ENCODE results near the gene CACNA1C. TPM values are rescaled to one million over a fixed set of nuclear protein-coding genes. Genes with fewer than 3 reads are reported as not detected.
"Not testable (repeated sequence)": the region's sequence is repeated elsewhere in the genome, so short reads cannot be mapped to it uniquely, and the experiment has no call there.

Gene CACNA1C
- total RNA-seq, 4 donors from 2014 or later = 3.8 to 13.6 (median 5.7) TPM

- no peak for DNase-seq (ENCODE audit: low spot score)
- ATAC-seq (ENCODE audit: low FRiP score) = peak; percentile 51
- TF ChIP-seq CTCF (IDR thresholded peaks at IDR 0.05) = no peak
Measured at GRCh38 chr12:2099595-2099994, 46.8 kb downstream of the CACNA1C start.

GRCh38 chr12:2101359-2101758, 48.6 kb downstream of the CACNA1C start:
- ATAC-seq (ENCODE audit: low FRiP score) = no peak
- no peak for TF ChIP-seq CTCF (IDR thresholded peaks at IDR 0.05)
- DNase-seq (ENCODE audit: low spot score) = no peak

GRCh38 chr12:2101771-2102170, 49.0 kb downstream of the CACNA1C start:
- no peak for DNase-seq (ENCODE audit: low spot score)
- no peak for ATAC-seq (ENCODE audit: low FRiP score)
- no peak for TF ChIP-seq CTCF (IDR thresholded peaks at IDR 0.05)

GRCh38 chr12:2102736-2103135, 49.9 kb downstream of the CACNA1C start:
- not testable (repeated sequence) for DNase-seq (ENCODE audit: low spot score); ATAC-seq (ENCODE audit: low FRiP score)

GRCh38 chr12:2105387-2105786, 52.6 kb downstream of the CACNA1C start:
- not testable (repeated sequence) for DNase-seq (ENCODE audit: low spot score); ATAC-seq (ENCODE audit: low FRiP score)

GRCh38 chr12:2108166-2108565, 55.4 kb downstream of the CACNA1C start:
- no peak for TF ChIP-seq CTCF (IDR thresholded peaks at IDR 0.05)
- ATAC-seq (ENCODE audit: low FRiP score) (no peak), DNase-seq (ENCODE audit: low spot score) (no peak)

GRCh38 chr12:2108975-2109671, 56.3 kb downstream of the CACNA1C start:
- DNase-seq (ENCODE audit: low spot score) (no peak), ATAC-seq (ENCODE audit: low FRiP score) (no peak)
- no peak for TF ChIP-seq CTCF (IDR thresholded peaks at IDR 0.05)

- no peak for TF ChIP-seq CTCF (IDR thresholded peaks at IDR 0.05)
- ATAC-seq (ENCODE audit: low FRiP score) (no peak), DNase-seq (ENCODE audit: low spot score) (no peak)
Measured at GRCh38 chr12:2110127-2110526, 57.3 kb downstream of the CACNA1C start.
